Stimulated activated CD8-positive, alpha-beta memory T cell treated with anti-CD3 and anti-CD28 coated beads, Interleukin-15, amount 100 ng/mL, for 24 hours (primary cell): Measurements from ENCODE around the gene EDA.

Source experiments
- DNase-seq: peaks from one replicate; pipeline ENCODE4 v3.0.0-alpha.2; 2020; ENCODE audit warnings: low read depth

EDA gene

DNA sequence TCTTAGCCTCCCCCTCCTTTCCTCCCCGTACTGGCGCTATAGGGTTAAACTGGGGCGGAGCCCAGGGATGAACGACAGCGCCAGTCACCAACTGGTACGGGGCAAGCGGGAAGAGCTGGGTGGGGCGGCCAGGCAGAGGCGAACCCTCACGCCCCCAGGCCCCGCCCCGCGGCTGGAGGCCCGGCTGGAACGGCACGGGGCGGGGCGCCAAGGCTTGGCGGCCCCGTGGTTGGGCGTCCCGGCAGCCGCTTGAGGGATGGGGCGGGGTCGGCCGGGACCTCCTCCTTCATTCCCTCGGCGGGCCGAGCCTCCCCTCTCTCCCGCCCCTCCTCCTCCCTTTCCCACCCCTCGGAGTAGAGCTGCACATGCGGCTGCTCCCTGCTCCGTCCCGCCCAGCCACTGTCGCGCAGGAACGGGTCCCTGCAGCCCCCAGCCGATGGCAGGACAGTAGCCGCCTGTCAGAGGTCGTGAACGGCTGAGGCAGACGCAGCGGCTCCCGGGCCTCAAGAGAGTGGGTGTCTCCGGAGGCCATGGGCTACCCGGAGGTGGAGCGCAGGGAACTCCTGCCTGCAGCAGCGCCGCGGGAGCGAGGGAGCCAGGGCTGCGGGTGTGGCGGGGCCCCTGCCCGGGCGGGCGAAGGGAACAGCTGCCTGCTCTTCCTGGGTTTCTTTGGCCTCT, at the start of gene EDA:
TSS of gene EDA (plus strand) at position 335 of the 678 bp plus-strand sequence.
- DNase-seq, result peak; percentile 30

- DNase-seq, result no peak
Measured at GRCh38 chrX:69568828-69569227, 47.1 kb upstream of the EDA start.

- DNase-seq, result no peak
Measured at GRCh38 chrX:69597399-69597798, 18.5 kb upstream of the EDA start.

DNA sequence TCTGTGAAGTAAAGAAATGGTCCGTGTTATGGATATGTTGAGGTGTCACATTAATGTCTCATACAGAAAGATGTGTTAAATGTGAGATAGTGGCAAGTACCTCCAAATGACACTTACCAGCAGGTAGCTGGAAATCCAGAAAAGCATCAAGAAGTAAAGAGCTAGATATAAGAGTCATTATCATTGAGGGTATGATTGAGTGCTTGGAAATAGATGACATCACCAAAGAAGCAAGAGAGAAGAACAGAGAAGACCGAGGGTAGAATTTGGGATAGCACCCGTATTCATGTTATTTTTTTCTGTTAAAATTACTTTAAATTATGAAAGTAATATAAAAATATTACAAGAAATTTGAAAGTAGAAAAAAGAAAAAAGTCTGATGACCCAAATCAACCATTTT, 15.7 kb upstream of the EDA start:
- no peak for DNase-seq

- DNase-seq, result no peak
Measured at GRCh38 chrX:69603566-69604194, 12.2 kb upstream of the EDA start.

GRCh38 chrX:69605521-69605920, 10.4 kb upstream of the EDA start:
- no peak for DNase-seq

- DNase-seq, result no peak
Measured at GRCh38 chrX:69607616-69608015, 8.3 kb upstream of the EDA start.

- no peak for DNase-seq
Measured at GRCh38 chrX:69613946-69614345, 2.0 kb upstream of the EDA start.

DNA sequence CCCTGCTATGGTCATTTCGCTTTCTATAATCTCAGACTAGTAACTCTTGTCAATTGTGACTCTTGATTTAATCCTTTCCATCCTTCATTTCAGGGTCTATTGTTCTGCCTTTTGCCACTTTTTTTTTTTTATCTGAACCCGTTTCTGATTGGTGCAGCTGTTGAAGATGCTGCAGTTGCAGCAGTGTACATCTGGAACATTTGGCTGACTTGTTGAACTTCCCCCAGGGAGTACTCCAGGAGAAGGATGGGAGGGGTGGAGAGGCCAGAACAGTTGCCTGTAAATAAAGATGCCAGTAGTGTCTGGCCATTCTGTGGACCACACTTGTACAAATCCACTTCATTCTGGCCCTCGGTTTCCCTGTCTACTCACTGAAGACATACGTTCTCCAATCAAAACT, 1.0 kb upstream of the EDA start:
- DNase-seq, result no peak

DNA sequence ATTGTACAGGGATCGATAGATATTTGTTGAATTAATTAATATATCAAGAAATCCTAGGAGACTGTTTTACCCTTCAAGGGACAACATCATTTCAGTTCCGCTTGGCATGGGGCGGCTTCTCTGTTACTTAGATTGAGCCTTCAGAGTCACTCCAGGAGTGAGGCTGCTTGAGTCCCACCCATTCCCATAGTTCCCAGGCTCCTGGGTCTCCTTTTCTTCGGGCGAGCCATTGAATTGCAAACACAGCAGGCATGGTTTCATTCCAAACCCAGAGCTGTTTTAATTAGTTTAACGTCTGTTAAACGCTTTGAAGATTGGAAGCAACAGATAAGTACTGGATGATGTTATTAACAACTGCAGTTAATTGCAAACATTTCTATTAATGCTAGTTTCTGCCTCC, 571 bp upstream of the EDA start:
- no peak for DNase-seq

GRCh38 chrX:69616457-69617203, 717 bp downstream of the EDA start:
- no peak for DNase-seq

GRCh38 chrX:69618803-69619202, 2.9 kb downstream of the EDA start:
- DNase-seq, result no peak

- DNase-seq, result no peak
Measured at GRCh38 chrX:69626129-69626528, 10.2 kb downstream of the EDA start.

DNA sequence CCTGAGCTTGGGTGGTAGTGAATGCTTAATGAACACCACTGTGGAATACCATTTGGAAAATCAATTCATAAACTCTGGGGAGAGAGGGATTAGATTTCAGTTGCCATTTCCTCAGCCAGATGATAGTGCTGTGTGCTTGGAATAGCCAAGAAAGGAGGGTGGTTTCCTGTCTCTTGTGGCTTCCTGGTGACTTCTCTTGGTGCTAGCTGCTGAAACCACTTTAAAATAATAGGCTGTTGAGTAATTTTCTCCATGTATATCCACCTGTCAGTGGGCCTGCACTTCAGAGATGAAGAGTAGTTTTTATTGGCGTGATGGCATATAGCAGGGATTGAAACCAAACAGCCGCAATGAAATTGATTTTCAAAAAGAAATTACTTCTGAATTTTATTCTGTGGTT, 11.8 kb downstream of the EDA start:
- no peak for DNase-seq

- no peak for DNase-seq
Measured at GRCh38 chrX:69630147-69630546, 14.2 kb downstream of the EDA start.

- no peak for DNase-seq
Measured at GRCh38 chrX:69664693-69665092, 48.8 kb downstream of the EDA start.

DNA sequence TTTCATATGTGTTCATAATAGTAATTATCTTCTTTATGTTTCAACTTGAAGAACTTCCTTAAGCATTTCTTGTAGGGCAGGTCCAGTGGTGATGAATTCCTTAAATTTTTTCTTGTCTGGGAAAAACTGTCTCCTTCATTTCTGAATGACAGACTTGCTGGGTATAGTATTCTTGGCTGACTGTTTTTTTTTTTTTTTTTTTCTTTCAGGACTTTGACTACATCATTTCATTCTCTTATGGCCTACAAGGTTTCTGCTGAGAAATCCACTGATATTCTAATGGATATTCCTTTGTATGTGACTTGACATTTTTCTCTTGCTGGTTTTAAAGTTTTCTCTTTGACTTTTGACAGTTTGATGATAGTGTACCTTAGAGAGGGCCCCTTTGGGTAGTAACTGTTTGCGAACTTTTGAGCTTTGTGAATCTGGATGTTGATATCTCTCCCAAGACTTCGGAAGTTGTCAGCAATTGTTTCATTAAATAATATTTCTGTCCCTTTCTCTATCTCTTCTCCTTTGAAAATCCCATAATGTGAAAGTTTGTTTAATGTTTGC, 54.2 kb downstream of the EDA start:
- no peak for DNase-seq

DNA sequence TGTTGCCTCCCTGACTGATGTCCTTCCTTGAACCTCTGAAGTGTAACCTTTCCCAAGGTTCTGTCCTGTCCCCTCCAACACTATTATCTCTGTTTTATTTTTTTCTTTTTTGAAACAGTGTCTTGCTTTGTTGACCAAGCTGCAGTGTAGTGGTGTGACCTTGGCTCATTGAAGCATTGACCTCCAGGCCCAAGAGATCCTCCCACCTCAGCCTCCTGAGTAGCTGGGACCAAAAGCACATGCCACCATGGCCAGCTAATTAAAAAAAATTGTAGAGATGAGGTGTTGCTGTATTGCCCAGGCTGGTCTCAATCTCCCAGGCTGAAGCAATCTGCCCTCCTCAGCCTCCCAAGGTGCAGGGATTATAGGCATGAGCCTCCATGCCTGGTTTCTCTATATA, 59.0 kb downstream of the EDA start:
- no peak for DNase-seq

DNA sequence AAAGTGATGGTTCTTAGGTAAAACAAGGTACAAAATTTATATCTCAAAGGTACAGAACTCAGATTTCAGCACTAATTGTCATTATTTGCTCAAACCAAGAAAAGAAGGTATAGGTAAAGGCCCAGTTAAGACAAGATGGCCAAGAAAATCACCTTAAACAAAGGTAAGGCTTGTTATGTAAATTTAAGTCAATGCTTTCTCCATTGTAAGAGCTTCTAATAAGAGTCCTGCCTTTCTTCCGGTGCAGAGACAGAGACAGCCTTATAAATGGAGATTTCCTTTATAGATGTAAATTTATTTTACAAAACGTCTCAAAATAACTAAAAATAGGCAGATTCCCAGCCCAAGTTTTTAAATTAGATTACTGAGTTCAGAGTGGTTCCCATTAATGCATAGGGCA, 89.9 kb downstream of the EDA start:
- no peak for DNase-seq

DNA sequence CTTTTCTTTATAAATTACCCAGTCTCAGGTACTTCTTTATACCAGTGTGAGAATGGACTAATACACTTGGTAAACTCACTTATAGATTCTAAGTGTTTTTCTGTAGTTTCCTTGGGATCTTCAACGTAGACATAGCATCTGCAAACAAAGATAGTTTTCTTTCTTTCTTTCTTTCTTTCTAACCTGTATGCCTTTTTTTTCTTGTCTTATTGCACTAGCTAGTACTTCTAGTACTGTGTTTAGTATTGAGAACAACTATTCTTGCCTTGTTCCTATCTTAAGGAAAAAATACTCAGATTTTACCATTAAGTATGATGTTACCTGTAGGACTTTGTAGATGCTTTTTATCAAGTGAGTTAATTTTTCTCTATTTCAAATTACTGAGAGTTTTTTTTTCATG, 102.2 kb downstream of the EDA start:
- DNase-seq, result no peak

DNA sequence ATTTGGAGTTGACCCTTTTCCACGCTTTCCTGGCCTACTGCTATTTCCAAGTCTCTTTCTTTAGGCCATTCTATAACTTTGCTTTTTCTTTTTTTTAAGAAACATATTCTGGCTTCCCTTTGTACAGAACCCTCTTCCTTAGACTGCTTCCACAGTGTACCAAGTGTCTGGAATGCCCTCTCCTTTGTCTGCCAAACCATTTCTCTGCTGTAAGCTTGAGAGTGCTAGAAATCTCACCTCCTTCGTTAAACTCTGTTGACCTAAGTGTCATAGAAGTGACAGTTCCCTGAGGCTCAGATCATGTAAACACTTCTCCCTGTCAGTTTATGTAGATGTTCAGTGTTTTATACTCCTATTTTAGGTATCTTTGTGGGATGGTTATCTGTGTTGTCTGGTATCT, 108.4 kb downstream of the EDA start:
- DNase-seq, result no peak

DNA sequence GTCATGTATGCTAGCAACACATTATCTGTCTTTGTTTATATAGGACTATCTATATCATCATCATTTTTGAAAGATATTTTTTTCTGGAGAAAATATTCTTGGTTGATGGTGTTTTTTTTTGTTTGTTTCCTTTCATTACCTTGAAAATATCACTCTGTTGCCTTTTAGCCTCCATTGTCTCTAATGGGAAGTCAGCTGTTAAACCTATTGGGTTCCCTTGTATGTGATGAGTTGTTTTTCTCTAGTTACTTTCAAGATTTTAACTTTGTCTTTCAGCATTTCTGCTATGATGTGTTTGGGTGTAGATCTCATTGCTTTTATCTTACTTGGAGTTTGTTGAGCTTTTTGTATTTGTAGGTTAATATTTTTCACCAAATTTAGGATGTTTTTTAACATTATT, 124.4 kb downstream of the EDA start:
- DNase-seq, result no peak

DNA sequence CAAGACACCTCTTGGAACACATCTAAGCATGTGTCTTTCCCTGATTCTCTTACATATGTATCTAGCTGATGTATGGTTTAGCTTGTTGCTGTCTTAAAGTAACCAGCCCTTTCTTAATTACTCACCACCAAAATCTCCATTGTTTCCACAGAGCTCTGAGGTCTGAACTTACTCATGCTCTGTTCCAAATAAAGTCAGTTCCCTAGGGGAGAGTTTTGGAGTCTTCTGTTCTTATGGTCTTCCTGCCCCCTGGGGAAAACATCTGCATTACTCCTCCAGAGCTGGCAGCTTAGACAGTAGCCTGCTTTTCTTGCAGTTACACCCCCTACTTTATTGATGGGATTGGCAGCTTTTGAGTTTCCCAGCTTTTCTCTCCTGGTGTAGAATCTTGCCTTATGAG, 125.8 kb downstream of the EDA start:
- no peak for DNase-seq
